ENCODE results near the gene CPSF3.
"Not testable (repeated sequence)": the region's sequence is repeated elsewhere in the genome, so short reads cannot be mapped to it uniquely, and the experiment has no call there.

CPSF3 gene

GRCh38 chr2:9397201-9397600, 26.3 kb upstream of the CPSF3 start:
- DNase-seq, result no peak

DNA sequence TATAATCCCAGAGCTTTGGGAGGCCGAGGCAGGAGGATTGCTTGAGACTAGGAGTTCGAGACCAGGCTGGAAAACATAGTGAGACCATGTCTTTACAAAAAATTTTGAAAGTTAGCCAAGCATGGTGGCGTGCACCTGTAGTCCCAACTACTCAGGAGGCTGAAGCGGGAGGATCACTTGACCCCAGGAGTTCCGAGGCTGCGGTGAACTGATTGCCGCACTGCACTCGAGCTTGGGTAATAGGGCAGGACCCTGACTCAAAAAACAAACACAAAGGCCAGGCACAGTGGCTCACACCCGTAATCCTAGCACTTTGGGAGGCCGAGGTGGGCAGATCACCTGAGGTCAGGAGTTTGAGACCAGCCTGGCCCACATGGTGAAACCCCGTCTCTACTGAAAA, 25.2 kb upstream of the CPSF3 start:
- not testable (repeated sequence) for DNase-seq

DNA sequence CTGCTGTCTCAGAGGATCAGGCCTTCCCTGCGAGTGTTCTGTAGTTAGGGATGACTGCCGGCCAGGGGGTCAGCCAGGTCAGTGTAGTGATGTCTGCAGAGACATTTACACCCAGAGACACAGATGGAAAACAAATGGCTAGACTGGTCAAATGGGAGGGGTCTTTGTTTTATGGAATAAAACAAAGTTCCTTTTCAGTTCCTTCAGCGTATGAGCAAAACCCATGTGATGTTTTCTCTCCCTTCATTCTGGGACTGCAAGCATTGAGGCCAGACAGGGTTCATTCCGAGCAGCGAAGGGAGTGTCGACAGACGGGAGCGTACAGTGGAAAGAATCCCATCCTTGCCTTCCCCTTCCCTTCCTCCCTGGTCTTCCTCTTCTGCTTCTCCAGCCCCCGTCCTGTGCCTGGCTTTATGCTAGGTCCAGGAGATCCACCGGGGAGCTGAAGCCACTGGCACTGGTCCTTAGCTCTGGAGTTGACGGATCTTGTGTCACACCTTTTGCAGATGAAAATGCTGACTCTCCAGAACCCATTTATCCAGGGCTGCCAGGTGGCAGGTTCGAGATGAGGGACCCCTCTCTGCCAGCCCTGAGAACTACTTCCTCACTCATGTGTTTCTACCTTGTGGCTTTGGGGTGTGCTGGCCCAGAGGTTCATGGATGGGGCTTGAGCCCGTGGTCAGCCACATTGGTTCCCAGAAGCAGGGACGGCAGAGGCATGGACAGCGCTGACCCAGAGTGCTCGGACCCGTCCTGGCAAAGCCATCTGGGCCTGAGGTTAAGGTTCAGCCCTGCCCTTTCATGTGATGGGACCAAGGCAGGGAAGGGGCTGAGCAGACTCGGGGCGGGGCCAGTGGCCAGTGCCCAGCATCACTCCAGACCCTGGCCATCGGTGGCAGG, 24.3 kb upstream of the CPSF3 start:
- DNase-seq, result no peak

DNA sequence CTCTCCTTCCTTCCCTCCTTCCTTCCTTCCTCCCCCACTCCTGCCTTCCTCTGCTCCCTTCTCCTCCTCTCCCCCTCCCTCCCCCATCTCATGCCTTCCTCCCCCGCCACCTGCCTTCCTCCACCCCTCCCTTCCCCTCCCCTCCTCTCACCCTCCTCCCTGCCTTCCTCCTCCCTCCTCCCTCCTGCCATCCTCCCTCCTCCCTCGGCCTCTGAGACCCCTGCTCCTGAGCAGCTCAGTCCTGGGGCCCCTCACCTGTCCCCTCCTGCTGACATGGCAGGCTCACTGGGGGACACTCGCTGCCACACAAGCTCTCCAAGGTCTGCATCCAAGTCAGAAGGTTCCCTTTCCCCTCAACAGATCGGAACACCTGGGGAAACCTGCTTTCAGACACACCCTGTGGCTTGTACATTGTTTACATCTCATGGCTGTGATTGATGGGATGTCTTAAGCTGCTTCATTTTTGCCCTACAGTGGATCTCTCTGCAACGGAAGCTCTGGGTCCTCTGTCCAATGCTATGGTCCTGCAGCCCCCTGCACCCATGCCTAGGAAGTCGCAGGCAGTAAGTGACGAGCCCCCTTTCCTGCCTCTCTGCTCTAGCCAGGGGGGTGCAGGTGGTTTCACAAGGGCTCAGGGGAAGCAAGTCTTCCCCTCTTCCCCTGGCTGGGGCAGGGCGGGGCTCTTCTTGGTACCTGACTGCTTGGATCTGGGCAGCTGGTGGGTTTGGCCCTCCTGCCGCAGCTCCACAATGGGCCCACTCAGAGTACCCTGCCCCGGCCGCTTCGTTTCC, 23.0 kb upstream of the CPSF3 start:
- DNase-seq, result no peak

- no peak for DNase-seq
Measured at GRCh38 chr2:9401059-9401547, 22.4 kb upstream of the CPSF3 start.

DNA sequence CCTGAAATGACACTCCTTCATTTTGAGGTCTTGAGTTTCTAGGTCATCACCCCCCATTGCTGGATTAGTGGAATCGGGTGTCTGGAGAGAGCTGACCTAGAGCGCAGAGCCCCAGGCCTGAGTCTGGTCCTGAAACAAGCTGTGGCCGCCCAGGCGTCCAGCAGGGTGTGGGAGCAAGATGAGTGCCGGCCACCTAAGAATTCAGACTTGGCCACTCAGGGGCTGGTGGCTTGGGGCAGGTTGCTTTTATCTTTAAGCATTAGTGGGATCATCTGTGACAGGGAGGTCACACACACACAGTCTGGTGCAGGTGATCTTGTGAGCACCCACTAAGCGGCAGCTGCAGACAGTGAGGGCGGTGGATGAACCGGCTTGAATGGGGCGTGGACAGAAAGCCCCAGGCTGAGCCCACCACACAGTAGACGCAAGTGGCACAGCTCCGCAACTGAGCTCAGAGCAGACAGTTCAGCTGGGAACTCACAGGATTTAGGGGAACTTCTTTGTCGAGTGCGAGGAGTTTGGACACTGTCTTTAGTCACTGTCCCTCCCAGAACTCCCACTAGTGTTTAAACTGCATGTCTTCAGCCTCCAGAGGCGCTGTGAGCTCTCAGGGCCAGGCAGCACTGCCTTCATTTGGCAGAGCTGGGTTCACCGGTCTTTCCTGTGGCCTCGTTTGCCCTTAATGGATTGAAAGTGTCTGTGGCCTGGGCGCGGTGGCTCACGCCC, 21.6 kb upstream of the CPSF3 start:
- DNase-seq, result no peak

- no peak for DNase-seq
Measured at GRCh38 chr2:9403924-9404323, 19.5 kb upstream of the CPSF3 start.

- DNase-seq, result no peak
Measured at GRCh38 chr2:9404451-9404850, 19.0 kb upstream of the CPSF3 start.

- no peak for DNase-seq
Measured at GRCh38 chr2:9405636-9406035, 17.8 kb upstream of the CPSF3 start.

DNA sequence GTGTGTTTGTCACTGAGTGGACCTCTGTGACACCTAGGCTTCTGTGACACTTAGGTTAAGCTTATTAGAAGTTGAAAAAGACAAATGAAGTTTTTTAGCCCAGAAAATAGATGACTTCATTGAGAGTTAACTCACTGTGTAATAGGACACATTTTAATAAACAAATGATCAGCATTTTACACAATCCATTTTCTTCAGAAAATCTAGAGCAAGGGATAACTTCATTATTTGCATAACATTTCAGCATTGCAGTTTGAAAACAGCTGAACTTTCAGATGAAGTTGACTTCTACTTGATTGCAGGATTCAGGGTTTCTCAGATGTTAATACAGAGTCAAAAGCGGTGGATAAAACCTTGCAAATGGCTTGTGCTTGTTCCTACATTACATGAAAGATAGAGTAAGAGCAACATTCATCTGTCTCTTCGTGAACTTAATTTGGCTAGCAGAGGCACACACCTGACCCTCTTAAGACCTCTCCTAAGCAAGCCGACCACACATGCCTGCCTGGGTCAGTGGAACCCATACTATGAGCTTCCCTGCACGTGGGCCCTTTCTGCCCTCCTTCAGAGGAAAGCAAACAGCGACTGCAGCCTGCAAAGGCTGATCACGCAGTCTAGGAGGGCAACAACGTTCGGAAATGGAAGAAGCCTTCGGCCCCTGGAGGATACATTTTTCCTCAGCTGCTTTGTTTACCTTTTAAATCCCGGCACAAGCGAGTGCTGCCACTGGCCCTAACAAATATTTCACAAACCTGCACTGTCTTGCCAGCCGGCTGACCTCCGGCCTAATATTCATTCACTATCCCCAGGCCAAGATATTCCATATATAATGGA, 16.7 kb upstream of the CPSF3 start:
- no peak for DNase-seq

- DNase-seq, result no peak
Measured at GRCh38 chr2:9407363-9407811, 16.1 kb upstream of the CPSF3 start.

DNA sequence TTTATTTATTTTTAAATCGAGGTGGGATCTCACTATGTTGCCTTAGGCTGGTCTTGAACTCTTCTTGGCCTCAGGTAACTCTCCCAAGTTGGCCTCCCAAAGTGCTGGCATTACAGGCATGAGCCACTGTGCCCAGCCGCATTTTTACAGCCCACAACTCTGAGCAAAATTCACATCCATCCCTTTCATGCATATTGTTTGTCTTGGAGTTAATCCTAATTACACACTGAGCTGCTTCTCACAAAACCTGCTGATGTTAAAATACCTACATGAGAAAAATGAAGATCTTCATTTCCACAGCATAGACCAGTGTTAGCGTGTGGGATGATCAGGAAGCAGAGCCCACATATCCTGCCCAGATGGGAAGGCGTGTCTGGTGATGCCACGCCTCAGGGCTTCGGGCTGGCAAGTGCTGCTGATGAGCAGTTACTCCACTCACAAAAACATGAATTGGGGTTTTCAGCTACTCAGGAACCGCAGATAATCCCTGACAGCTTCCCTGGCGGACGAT, 14.8 kb upstream of the CPSF3 start:
- no peak for DNase-seq

DNA sequence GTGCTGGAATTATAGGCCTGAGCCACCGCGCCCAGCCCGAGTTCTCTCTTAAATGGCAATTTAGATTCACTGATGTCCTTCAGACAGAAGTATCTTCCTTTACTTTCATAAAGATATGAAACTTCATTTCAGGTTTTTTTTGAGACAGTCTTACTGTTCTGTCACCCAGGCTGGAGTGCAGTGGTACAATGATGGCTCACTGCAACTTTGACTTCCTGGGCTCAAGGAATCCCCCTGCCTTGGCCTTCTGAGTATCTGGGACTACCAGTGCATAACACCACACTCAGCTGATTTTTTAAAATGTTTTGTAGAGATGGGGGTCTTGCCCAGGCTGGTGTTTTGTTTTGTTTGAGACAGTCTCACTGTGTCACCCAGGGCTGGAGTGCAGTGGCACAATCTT, 13.3 kb upstream of the CPSF3 start:
- DNase-seq, result no peak

DNA sequence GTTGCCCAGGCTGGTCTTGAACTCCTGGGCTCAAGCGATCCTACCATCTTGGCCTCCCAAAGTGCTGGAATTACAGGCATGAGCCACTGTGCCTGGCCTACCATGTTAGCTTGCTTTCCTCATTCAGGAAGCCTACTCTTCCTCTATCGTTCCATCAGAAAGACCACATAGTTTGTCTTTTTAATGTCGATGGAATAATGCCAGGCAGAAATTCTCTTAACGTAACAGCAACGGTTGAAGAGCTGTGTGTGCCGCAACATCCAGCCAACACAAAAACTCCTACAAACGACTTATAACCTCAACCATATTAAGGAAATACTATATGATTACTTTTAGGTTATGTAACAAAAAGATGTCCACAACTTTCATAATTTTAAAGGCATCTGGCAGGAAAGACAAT, 10.7 kb upstream of the CPSF3 start:
- no peak for DNase-seq

DNA sequence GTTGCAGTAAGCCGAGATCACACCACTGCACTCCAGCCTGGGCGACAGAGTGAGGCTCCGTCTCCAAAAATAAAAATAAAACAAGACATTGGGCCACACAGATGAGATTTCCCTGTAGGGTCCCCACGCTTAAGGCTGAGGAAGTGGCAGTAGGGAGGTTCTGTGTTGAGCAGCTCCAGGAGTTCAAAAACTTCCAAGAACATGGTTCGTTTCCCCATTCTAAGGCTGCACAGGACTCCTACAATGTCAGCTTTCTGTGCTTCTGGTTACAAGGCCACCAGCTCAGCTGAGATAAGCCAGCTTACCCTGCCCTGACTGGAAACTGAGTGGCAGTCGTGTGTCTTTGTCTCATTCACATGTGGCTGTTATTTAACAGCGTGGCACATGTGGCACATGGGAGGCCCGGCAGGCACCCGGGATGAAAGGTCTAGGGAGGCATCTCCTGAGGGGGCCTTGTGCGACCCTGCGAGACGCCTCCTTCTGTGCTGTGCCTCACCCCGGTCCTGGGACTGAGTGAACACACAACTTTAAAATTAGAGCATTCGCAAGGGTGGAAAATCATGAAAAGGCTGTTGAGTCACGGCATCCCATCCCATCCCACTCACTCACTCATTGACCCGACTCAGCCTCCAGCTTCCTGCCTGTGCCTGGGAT, 7.8 kb upstream of the CPSF3 start:
- no peak for DNase-seq

DNA sequence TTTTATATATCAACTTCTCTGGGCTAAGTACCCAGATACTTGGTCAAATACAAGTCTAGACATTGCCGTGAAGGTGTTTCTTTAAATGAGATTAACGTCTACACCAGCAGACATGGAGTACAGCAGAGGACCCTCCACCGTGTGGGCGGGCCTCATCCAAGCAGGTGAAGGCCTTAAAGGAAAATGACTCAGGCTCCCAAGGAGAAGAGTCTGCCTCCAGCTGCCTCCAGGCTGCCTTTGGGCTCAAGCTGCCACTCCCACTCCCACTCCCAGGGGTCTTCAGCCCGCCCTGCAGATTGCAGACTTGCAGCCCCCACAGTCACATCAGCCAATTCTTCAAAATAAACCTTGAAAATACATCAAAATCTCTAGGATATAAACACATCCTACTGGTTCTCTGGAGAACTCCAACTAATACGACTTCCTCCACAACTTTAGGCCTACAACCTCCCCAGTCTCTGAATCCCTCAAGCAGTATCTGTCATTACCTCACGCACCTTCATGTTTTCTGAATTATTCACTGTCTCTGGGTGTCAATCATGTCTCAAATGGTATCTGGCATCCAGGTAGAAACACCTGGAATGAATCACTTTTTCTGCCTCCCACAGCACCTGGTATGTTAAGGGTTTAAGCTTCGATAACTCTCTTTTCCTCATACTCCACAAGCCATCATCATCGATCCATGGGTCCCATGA, 7.0 kb upstream of the CPSF3 start:
- DNase-seq, result no peak

- DNase-seq, result no peak
Measured at GRCh38 chr2:9416962-9417316, 6.5 kb upstream of the CPSF3 start.

GRCh38 chr2:9417725-9418124, 5.7 kb upstream of the CPSF3 start:
- no peak for DNase-seq

DNA sequence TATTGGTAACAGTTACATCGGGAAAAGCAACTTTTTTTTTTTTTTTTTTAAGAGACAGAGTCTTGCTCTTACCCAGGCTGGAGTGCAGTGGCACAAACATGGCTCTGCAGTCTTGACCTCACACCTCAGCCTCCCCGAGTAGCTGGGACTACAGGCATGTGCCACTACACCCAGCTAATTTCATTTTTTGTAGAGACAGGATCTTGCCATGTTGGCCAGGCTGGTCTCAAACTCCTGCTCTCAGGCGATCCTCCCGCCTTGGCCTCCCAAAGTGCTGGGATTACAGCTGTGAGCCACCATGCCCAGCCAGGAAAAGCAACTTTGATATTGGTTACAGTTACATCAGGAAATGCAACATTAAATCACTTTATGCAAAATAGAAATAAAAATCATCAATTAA, 4.7 kb upstream of the CPSF3 start:
- DNase-seq, result no peak

GRCh38 chr2:9419541-9419940, 3.9 kb upstream of the CPSF3 start:
- DNase-seq, result no peak

DNA sequence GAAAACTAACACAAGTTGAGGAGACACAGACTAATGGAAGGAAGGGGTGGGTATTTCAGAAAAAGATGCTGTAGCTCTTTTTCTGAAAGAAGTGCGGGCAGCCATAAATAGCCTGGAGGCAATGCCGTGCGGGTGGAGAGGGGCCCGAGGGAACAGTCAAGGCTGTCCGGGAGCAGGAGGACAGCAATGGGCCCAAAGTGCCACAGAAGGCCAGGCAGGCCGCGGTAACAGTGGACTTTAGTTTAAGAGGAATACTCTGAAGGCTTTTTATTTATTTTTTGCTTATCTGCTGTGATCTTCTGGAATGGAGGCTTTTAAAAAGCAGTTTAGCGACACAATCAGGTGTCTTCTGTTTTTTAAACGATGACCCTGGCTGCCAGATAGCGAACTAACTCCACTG, 3.0 kb upstream of the CPSF3 start:
- DNase-seq, result no peak
